ENCODE results near the gene TLE7. TPM values are rescaled to one million over a fixed set of nuclear protein-coding genes. Genes with fewer than 3 reads are reported as not detected.

The TLE7 gene
- total and polyA plus RNA-seq, 2 experiments from 2014 or later = 0.44 to 2.5 TPM

DNA sequence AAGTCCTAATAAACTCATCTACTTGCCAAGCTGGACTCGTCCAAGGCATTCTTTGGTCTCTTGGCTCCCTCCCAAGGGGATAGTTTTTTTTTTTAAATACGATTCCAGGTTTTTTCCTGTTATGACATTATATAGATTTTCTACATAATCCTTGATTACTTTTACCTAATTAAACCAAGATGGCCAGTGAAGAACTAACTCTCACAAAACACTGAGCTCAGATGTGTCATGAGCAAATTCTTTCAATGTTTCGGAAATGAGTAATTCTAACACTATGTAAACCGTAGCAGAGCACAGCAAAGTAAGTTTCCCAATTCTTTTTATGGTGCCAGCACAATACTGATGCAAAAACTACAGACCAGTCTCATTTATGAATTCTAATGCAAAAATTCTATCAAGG is 18.4 kb upstream of the TLE7 start:
- no peaks in the 10 kb centered on the region for H3K9me2 ChIP-seq (ENCODE audit: insufficient read depth)
- DNase-seq (ENCODE audit: low spot score) = no peak

More for the DNA sequence above, 18.4 kb upstream of the TLE7 start:
- H3K79me2 ChIP-seq (replicated peaks; ENCODE audit: insufficient read depth) = peaks cover 21% of the 10 kb centered on the region
- no peak overlapping the region for H3K4me2 ChIP-seq
- no peak overlapping the region for H3K27ac Mint-ChIP-seq
- peaks cover 1% of the 10 kb centered on the region for H3K27me3 Mint-ChIP-seq (ENCODE audit: insufficient read depth, low read depth, poor library complexity)
- no peak overlapping the region for H2AFZ ChIP-seq
- no peaks in the 10 kb centered on the region for H3K4me1 ChIP-seq (ENCODE audit: insufficient read depth)
- H3K27ac ChIP-seq (ENCODE audit: low read depth) = no peak overlapping the region
- peaks cover 12% of the 10 kb centered on the region for H3K36me3 Mint-ChIP-seq (ENCODE audit: low read depth)
- no peaks in the 10 kb centered on the region for H3K27me3 ChIP-seq (ENCODE audit: insufficient read depth)
- no peaks in the 10 kb centered on the region for H3K36me3 ChIP-seq (ENCODE audit: insufficient read depth)
- TF ChIP-seq, protein P1, sequence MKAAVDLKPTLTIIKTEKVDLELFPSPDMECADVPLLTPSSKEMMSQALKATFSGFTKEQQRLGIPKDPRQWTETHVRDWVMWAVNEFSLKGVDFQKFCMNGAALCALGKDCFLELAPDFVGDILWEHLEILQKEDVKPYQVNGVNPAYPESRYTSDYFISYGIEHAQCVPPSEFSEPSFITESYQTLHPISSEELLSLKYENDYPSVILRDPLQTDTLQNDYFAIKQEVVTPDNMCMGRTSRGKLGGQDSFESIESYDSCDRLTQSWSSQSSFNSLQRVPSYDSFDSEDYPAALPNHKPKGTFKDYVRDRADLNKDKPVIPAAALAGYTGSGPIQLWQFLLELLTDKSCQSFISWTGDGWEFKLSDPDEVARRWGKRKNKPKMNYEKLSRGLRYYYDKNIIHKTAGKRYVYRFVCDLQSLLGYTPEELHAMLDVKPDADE (IDR thresholded peaks at IDR 0.05) = no peak
- TF ChIP-seq ZNF462 (CRISPR knock-in tag; IDR thresholded peaks at IDR 0.05) (no peak), STAT1 (IDR thresholded peaks at IDR 0.05; ENCODE audit: unreplicated experiment) (no peak), REST (IDR thresholded peaks at IDR 0.05; ENCODE audit: unreplicated experiment) (no peak), CTCF (conservative IDR thresholded peaks at IDR 0.05; ENCODE audit: low read depth in 2 of 2) (no peak), POLR2AphosphoS5 (IDR thresholded peaks at IDR 0.05; ENCODE audit: low read depth) (no peak), CREB1 (CRISPR knock-in tag; IDR thresholded peaks at IDR 0.05; ENCODE audit: low read depth) (no peak), ZNF331 (CRISPR knock-in tag; IDR thresholded peaks at IDR 0.05; ENCODE audit: low read depth) (no peak), EZH2 (IDR thresholded peaks at IDR 0.05; ENCODE audit: low read depth, unreplicated experiment) (no peak), JUNB (IDR thresholded peaks at IDR 0.05; ENCODE audit: unreplicated experiment) (no peak), EZH2phosphoT487 (IDR thresholded peaks at IDR 0.05; ENCODE audit: unreplicated experiment) (no peak)
- H3K4me3 ChIP-seq = no peak overlapping the region
- no peak for ATAC-seq
- peaks cover 6% of the 10 kb centered on the region; the same call in 1 of the 3 replicates for H3K4me1 Mint-ChIP-seq
- H3K9me3 Mint-ChIP-seq = no peaks in the 10 kb centered on the region; the same call in 1 of the 3 replicates
- H3K4me3 Mint-ChIP-seq = peak overlapping the region; percentile 98; the same call in 2 of the 3 replicates
- H3F3A ChIP-seq (replicated peaks; ENCODE audit: low read depth) = no peaks in the 10 kb centered on the region
- no peaks in the 10 kb centered on the region for H4K20me1 ChIP-seq (replicated peaks; ENCODE audit: insufficient read depth)

Measured in GM23338 (cell line).